Fibroblast of skin of left quadriceps (primary cell): ENCODE results near the gene LIAS.
"Not testable (repeated sequence)": the region's sequence is repeated elsewhere in the genome, so short reads cannot be mapped to it uniquely, and the experiment has no call there.

ENCODE experiments used
- DNase-seq, 2 experiments: peaks; one replicate each; pipeline ENCODE4 v3.0.0-alpha.2; 2013; ENCODE audit warnings: low read depth in 2 of 2

LIAS gene

GRCh38 chr4:39497909-39498726, 39.3 kb downstream of the LIAS start:
- DNase-seq, result no peak

GRCh38 chr4:39498727-39499020, 39.8 kb downstream of the LIAS start:
- no peak for DNase-seq

GRCh38 chr4:39502019-39502663, 43.3 kb downstream of the LIAS start:
- DNase-seq, result peak; percentile 48 to 49

- DNase-seq, result not testable (repeated sequence)
Observed at GRCh38 chr4:39502664-39503035, 43.8 kb downstream of the LIAS start.

GRCh38 chr4:39504538-39504937, 45.7 kb downstream of the LIAS start:
- DNase-seq, result no peak

- DNase-seq, result no peak
Observed at GRCh38 chr4:39505581-39505980, 46.7 kb downstream of the LIAS start.

GRCh38 chr4:39510348-39510929, 51.6 kb downstream of the LIAS start:
- no peak for DNase-seq

GRCh38 chr4:39514266-39514665, 55.4 kb downstream of the LIAS start:
- not testable (repeated sequence) for DNase-seq

- DNase-seq, result no peak
Observed at GRCh38 chr4:39514888-39515401, 56.1 kb downstream of the LIAS start.

GRCh38 chr4:39515669-39516401, 57.0 kb downstream of the LIAS start:
- DNase-seq, result not testable (repeated sequence)

- no peak for DNase-seq
Observed at GRCh38 chr4:39516407-39516966, 57.6 kb downstream of the LIAS start.

GRCh38 chr4:39518484-39518883, 59.6 kb downstream of the LIAS start:
- no peak for DNase-seq

- DNase-seq, result peak; percentile 59 to 63
Observed at GRCh38 chr4:39521253-39521919, 62.5 kb downstream of the LIAS start.

GRCh38 chr4:39522068-39522467, 63.2 kb downstream of the LIAS start:
- DNase-seq, result no peak

GRCh38 chr4:39524161-39524957, 65.5 kb downstream of the LIAS start:
- no peak for DNase-seq

- no peak for DNase-seq
Observed at GRCh38 chr4:39525822-39526690, 67.2 kb downstream of the LIAS start.

- no peak for DNase-seq
Observed at GRCh38 chr4:39526765-39527295, 68.0 kb downstream of the LIAS start.

GRCh38 chr4:39527296-39528060, 68.6 kb downstream of the LIAS start, which contains the start of gene UGDH:
UGDH (minus strand) TSS chr4:39527439; CDS start chr4:39521512, 5,927 bp downstream.
- DNase-seq, result peak; percentile 98 to 99
